SK-N-SH (cell line): ENCODE results near the gene WDR35. TPM values are rescaled to one million over a fixed set of nuclear protein-coding genes. Genes with fewer than 3 reads are reported as not detected.
A peak's percentile ranks its signal among the peaks of the same experiment; 100 is the strongest.
"Not testable (repeated sequence)": the region's sequence is repeated elsewhere in the genome, so short reads cannot be mapped to it uniquely, and the experiment has no call there.

Experiments used
- CTCF ChIA-PET: fragments of 300-600, 350-600 bp; formaldehyde crosslinking; extraction: SDS; loops from one replicate; lab custom pipeline; 2021; lab: Yijun Ruan, JAX
- POLR2A ChIA-PET: fragments of 350-600 bp; sonication (Branson Sonifier 250); formaldehyde crosslinking; extraction: SDS; loops from one replicate; lab custom pipeline; 2020; ENCODE audit warnings: antibody characterized with exemption, inconsistent platforms; lab: Yijun Ruan, JAX
- DNase-seq: peaks from one replicate; pipeline ENCODE4 v3.0.0; 2012
- H2AFZ ChIP-seq: fragments of 200-600 bp; sonication (generic); 2 replicates; pipeline ENCODE4 v1.8.1; 2016; ENCODE audit warnings: antibody characterized with exemption, mild to moderate bottlenecking, low read depth
- H3F3A ChIP-seq: fragments of 200-600 bp; sonication (generic); replicated peaks from 2 replicates; pipeline ENCODE3; 2016; ENCODE audit warnings: antibody characterized with exemption, mild to moderate bottlenecking; ENCODE audit not compliant: insufficient read depth
- H3K27ac ChIP-seq, 2 experiments: fragments of 200-500 bp in 1 of 2; fragments of 200-600 bp in 1 of 2; sonication (Bioruptor generic) in 1 of 2; sonication (generic), shearing (Covaris generic) in 1 of 2; 2 replicates each; pipeline versions ENCODE4 v1.5.1 to v1.6.1; 2014 to 2016; ENCODE audit warnings: low read depth in 2 of 2, inconsistent platforms in 1 of 2, low read length in 1 of 2, mild to moderate bottlenecking in 1 of 2, mixed read lengths in 1 of 2
- H3K27me3 ChIP-seq: fragments of 200-600 bp; sonication (generic), shearing (Covaris generic); 2 replicates; pipeline ENCODE4 v1.6.1; 2016; ENCODE audit warnings: mixed run types; ENCODE audit not compliant: insufficient read depth
- H3K36me3 ChIP-seq, 2 experiments: fragments of 200-500 bp in 1 of 2; fragments of 200-600 bp in 1 of 2; sonication (Bioruptor generic) in 1 of 2; sonication (generic) in 1 of 2; replicated peaks in 1 of 2; 2 replicates each; pipeline versions ENCODE3 to v1.5.1; 2014 to 2016; ENCODE audit warnings: low read length in 1 of 2, mild to moderate bottlenecking in 1 of 2; ENCODE audit not compliant: insufficient read depth in 2 of 2, control insufficient read depth in 1 of 2
- H3K4me1 ChIP-seq, 2 experiments: fragments of 200-500 bp in 1 of 2; fragments of 200-600 bp in 1 of 2; sonication (Bioruptor generic) in 1 of 2; sonication (generic), shearing (Covaris generic) in 1 of 2; 2 replicates each; pipeline versions ENCODE4 v1.5.1 to v1.6.1; 2014 to 2016; ENCODE audit warnings: low read depth in 1 of 2, low read length in 1 of 2, mixed run types in 1 of 2; ENCODE audit not compliant: insufficient read depth in 2 of 2, control insufficient read depth in 1 of 2
- H3K4me2 ChIP-seq: fragments of 200-600 bp; sonication (generic), shearing (Covaris generic); 2 replicates; pipeline ENCODE4 v1.6.1; 2017; ENCODE audit warnings: mixed run types
- H3K4me3 ChIP-seq, 2 experiments: fragments of 200-500 bp in 1 of 2; fragments of 200-600 bp in 1 of 2; sonication (Bioruptor generic) in 1 of 2; sonication (generic), shearing (Covaris generic) in 1 of 2; 2 replicates each; pipeline versions ENCODE4 v1.5.1 to v1.8.1; 2014 to 2016; ENCODE audit warnings: low read depth in 2 of 2, inconsistent platforms in 1 of 2, low read length in 1 of 2, mild to moderate bottlenecking in 1 of 2, mixed read lengths in 1 of 2, moderate library complexity in 1 of 2
- H3K79me2 ChIP-seq: fragments of 200-600 bp; sonication (generic); 2 replicates; pipeline ENCODE4 v1.8.1; 2017; ENCODE audit warnings: mild to moderate bottlenecking; ENCODE audit not compliant: insufficient read depth
- H3K9ac ChIP-seq: fragments of 200-600 bp; sonication (generic); 2 replicates; pipeline ENCODE4 v1.6.1; 2017; ENCODE audit warnings: mixed run types
- H3K9me2 ChIP-seq: fragments of 200-600 bp; sonication (generic); 2 replicates; pipeline ENCODE4 v1.6.1; 2017; ENCODE audit warnings: mixed run types
- H3K9me3 ChIP-seq: fragments of 200-600 bp; sonication (generic); 2 replicates; pipeline ENCODE4 v1.6.1; 2017; ENCODE audit warnings: mixed run types, mild to moderate bottlenecking, moderate library complexity
- H4K20me1 ChIP-seq: fragments of 200-600 bp; sonication (generic); 2 replicates; pipeline ENCODE4 v1.6.1; 2017; ENCODE audit warnings: mild to moderate bottlenecking, mixed run types; ENCODE audit not compliant: insufficient read depth
- EP300 ChIP-seq, 2 experiments: IDR thresholded peaks; 2 replicates each; pipeline versions ENCODE4 v1.4.0 to v1.6.1; 2012; ENCODE audit warnings: borderline replicate concordance in 1 of 2, low read depth in 1 of 2, low read length in 1 of 2
- FOSL2 ChIP-seq: IDR thresholded peaks from 2 replicates; pipeline ENCODE4 v1.4.0; 2012; ENCODE audit warnings: low read depth, mild to moderate bottlenecking, moderate library complexity, borderline replicate concordance
- GABPA ChIP-seq: IDR thresholded peaks from 2 replicates; pipeline ENCODE4 v1.4.0; 2012; ENCODE audit warnings: low read depth, mild to moderate bottlenecking
- GATA2 ChIP-seq: sonication (generic); formaldehyde crosslinking; IDR thresholded peaks from 2 replicates; pipeline ENCODE4 v1.5.0; 2020; ENCODE audit warnings: mild to moderate bottlenecking, missing genetic modification reagents
- JUND ChIP-seq: IDR thresholded peaks from 2 replicates; pipeline ENCODE4 v1.4.0; 2012
- MXI1 ChIP-seq: IDR thresholded peaks from 2 replicates; pipeline ENCODE4 v1.6.1; 2012; ENCODE audit warnings: mild to moderate bottlenecking, low read depth, low read length, improper control_type of control experiment
- NFIC ChIP-seq: IDR thresholded peaks from 2 replicates; pipeline ENCODE4 v1.4.0; 2012; ENCODE audit warnings: borderline replicate concordance
- POLR2AphosphoS5 ChIP-seq: IDR thresholded peaks from 2 replicates; pipeline ENCODE4 v1.6.1; 2012; ENCODE audit warnings: low read depth, low read length
- RCOR1 ChIP-seq: fragments of 150-350 bp; IDR thresholded peaks from 2 replicates; pipeline ENCODE4 v1.6.1; 2017; ENCODE audit warnings: antibody characterized with exemption, low read length
- WGBS: methylation state at CpG from one replicate; pipeline ENCODE4 v1.1.6; 2017; ENCODE audit warnings: low lambda C conversion rate; 5-methylcytosine and 5-hydroxymethylcytosine counted together
- polyA plus RNA-seq, 3 experiments: library from polyadenylated mRNA; depleted of rRNA; stranded (reverse); fragments of >200 nt; gene quantifications; 2 replicates each; pipeline ENCODE4 v1.2.3, GENCODE V29; 2012
- TF ChIP-seq, protein P1 (sequence below): fragments of 150-350 bp; IDR thresholded peaks from 2 replicates; pipeline ENCODE4 v1.6.1; 2016; ENCODE audit warnings: mild to moderate bottlenecking, low read depth, low read length
- TF ChIP-seq, protein P2 (sequence below): IDR thresholded peaks from 2 replicates; pipeline ENCODE4; 2012
- TF ChIP-seq, protein P3 (sequence below): fragments of 150-350 bp; IDR thresholded peaks from 2 replicates; pipeline ENCODE4 v1.6.1; 2017; ENCODE audit warnings: antibody characterized with exemption, low read length, low read depth, borderline replicate concordance

Gene WDR35
- polyA plus RNA-seq, 1 of the 3 experiments (the other 2 are of a cell fraction): 8.6 TPM

DNA sequence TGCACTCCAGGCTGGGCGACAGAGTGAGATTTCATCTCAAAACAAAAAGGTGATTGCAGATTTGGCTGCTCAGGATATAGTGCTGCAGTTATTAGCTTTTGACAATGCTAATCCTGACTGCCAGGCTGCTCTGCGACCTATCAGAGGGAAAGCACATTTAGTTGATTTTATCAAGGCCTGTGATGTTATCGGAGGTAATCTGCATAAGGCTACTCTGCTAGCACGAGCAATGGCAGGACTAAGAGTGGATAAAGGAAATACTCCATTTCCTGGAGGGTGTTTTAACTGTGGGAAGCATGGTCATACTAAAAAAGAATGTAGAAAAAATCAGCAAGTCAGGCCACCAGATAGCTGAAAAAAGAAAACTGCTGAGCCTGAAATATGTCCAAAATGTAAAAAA, 65.4 kb downstream of the WDR35 start:
- CTCF ChIA-PET, DNase-seq: not testable (repeated sequence)
- 77% methylated on average over 4 of the region's 4 CpGs for WGBS

DNA sequence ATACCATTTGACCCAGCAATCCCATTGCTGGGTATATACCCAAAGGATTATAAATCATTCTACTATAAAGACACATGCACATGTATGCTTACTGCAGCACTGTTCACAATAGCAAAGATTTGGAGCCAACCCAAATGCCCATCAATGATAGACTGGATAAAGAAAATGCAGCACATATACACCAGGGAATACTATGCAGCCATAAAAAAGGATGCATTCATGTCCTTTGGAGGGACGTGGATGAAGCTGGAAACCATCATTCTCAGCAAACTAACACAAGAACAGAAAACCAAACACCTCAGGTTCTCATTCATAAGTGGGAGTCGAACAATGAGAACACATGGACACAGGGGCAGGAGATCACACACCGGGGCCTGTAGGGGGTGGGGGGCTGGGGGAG, 67.7 kb downstream of the WDR35 start:
- H3K79me2 ChIP-seq, H4K20me1 ChIP-seq, H3K4me2 ChIP-seq, H3K4me1 ChIP-seq, DNase-seq, H3F3A ChIP-seq, H3K9me3 ChIP-seq, H2AFZ ChIP-seq, H3K27ac ChIP-seq, H3K27me3 ChIP-seq, H3K9ac ChIP-seq, H3K4me3 ChIP-seq, POLR2A ChIA-PET, H3K9me2 ChIP-seq: not testable (repeated sequence)
- CTCF ChIA-PET: interaction anchor here (0.8 kb wide), 1 partner anchor 309 kb away, joined by 3 read pairs; no protein-coding TSS in a partner anchor
- WGBS: 97% methylated on average over 3 of the region's 3 CpGs
- peaks cover 6 to 16% of the 10 kb centered on the region in 2 experiments for H3K36me3 ChIP-seq

More for the DNA sequence above, 65.4 kb downstream of the WDR35 start:
- H3K4me1 ChIP-seq, H3K4me3 ChIP-seq, H3K27me3 ChIP-seq, H3K4me2 ChIP-seq, H3K9me2 ChIP-seq, H3K9ac ChIP-seq, H2AFZ ChIP-seq, H3F3A ChIP-seq, H3K9me3 ChIP-seq, H3K79me2 ChIP-seq, H4K20me1 ChIP-seq: not testable (repeated sequence)
- H3K27ac ChIP-seq: peak overlapping the region in 1 of 2 experiments; percentile 43; a peak in 1 of 4 replicates
- POLR2A ChIA-PET: interaction anchor here (0.7 kb wide), 1 partner anchor 12 kb away, joined by 3 read pairs; no protein-coding TSS in a partner anchor
- H3K36me3 ChIP-seq: peaks cover 30 to 36% of the 10 kb centered on the region in 2 experiments
- TF ChIP-seq EP300 (IDR thresholded peaks at IDR 0.05; ENCODE audit: borderline replicate concordance in 1 of 2, low read depth in 1 of 2, low read length in 1 of 2) (peak in 1 of 2 experiments; percentile 28; a peak in 1 of 4 replicates), GATA2 (peak; percentile 58; the same call in 1 of the 2 replicates)

DNA sequence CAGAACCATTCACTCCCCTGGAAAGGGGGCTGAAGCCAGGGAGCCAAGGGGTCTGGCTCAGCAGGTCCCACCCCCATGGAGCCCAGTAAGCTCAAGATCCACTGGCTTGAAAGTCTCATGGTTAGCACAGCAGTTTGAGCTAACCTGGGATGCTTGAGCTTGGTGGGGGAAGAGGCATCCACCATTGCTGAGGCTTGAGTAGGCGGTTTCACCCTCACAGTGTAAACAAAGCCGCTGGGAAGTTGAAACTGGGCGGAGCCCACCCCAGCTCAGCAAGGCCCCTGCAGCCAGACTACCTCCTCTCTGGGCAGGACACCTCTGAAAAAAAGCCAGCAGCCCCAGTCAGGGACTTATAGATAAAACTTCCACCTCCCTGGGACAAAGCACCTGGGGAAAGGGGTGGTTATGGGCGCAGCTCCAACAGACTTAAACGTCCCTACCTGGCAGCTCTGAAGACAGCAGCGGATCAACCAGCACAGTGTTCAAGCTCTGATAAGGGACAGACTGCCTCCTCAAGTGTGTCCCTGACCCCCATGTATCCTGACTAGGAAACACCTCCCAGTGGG, 73.4 kb downstream of the WDR35 start:
- Histone ChIP-seq H3K4me1 (no peaks in the 10 kb centered on the region; a peak in 1 of 4 replicates), H2AFZ (no peak overlapping the region), H3K4me2 (no peak overlapping the region), H3F3A (peaks cover 11% of the 10 kb centered on the region), H3K9me2 (no peaks in the 10 kb centered on the region), H4K20me1 (no peaks in the 10 kb centered on the region), H3K9ac (no peak overlapping the region), H3K79me2 (no peaks in the 10 kb centered on the region; the same call in 1 of the 2 replicates), H3K27me3 (no peaks in the 10 kb centered on the region), H3K27ac (no peak overlapping the region), H3K4me3 (no peak overlapping the region), H3K36me3 (peaks cover 24 to 34% of the 10 kb centered on the region in 2 experiments), H3K9me3 (no peaks in the 10 kb centered on the region)
- ChIA-PET CTCF (interaction anchor here (1.4 kb wide), 1 partner anchor 99 kb away, joined by 3 read pairs; no protein-coding TSS in a partner anchor), POLR2A (no interaction called here)
- no peak for DNase-seq
- TF ChIP-seq JUND (no peak), GABPA (no peak), POLR2AphosphoS5 (no peak), MXI1 (no peak), RCOR1 (no peak), EP300 (IDR thresholded peaks at IDR 0.05; ENCODE audit: borderline replicate concordance in 1 of 2, low read depth in 1 of 2, low read length in 1 of 2) (no peak), NFIC (no peak), FOSL2 (no peak)
- TF ChIP-seq, protein P1, sequence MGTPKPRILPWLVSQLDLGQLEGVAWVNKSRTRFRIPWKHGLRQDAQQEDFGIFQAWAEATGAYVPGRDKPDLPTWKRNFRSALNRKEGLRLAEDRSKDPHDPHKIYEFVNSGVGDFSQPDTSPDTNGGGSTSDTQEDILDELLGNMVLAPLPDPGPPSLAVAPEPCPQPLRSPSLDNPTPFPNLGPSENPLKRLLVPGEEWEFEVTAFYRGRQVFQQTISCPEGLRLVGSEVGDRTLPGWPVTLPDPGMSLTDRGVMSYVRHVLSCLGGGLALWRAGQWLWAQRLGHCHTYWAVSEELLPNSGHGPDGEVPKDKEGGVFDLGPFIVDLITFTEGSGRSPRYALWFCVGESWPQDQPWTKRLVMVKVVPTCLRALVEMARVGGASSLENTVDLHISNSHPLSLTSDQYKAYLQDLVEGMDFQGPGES: no peak
- TF ChIP-seq, protein P2, sequence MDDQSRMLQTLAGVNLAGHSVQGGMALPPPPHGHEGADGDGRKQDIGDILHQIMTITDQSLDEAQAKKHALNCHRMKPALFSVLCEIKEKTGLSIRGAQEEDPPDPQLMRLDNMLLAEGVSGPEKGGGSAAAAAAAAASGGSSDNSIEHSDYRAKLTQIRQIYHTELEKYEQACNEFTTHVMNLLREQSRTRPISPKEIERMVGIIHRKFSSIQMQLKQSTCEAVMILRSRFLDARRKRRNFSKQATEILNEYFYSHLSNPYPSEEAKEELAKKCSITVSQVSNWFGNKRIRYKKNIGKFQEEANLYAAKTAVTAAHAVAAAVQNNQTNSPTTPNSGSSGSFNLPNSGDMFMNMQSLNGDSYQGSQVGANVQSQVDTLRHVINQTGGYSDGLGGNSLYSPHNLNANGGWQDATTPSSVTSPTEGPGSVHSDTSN: no peak
- TF ChIP-seq, protein P3, sequence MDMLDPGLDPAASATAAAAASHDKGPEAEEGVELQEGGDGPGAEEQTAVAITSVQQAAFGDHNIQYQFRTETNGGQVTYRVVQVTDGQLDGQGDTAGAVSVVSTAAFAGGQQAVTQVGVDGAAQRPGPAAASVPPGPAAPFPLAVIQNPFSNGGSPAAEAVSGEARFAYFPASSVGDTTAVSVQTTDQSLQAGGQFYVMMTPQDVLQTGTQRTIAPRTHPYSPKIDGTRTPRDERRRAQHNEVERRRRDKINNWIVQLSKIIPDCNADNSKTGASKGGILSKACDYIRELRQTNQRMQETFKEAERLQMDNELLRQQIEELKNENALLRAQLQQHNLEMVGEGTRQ: no peak
- WGBS: 93% methylated on average over 5 of the region's 6 CpGs
